DND-41 (cell line): ENCODE data around the gene GNG12.

ENCODE experiments used
- ATAC-seq: fragments of 200-7000 bp; cut with Tn5 transposase; 3 replicates; pipeline ENCODE4 v1.9.1; 2021; ENCODE audit warnings: low read depth; ENCODE audit not compliant: insufficient read depth
- DNase-seq: peaks from one replicate; pipeline ENCODE4 v3.0.0-alpha.2; 2020
- H2AFZ ChIP-seq: 2 replicates; pipeline ENCODE4 v1.6.0; 2012; ENCODE audit warnings: low read depth, low read length
- H3K27ac ChIP-seq: 2 replicates; pipeline ENCODE4 v1.5.1; 2012; ENCODE audit warnings: low read length, inconsistent platforms
- H3K27me3 ChIP-seq: fragments of 200-600 bp; sonication (generic); 2 replicates; pipeline ENCODE4 v1.6.0; 2012; ENCODE audit warnings: low read length, mild to moderate bottlenecking, inconsistent platforms; ENCODE audit not compliant: insufficient read depth, poor library complexity
- H3K36me3 ChIP-seq: 2 replicates; pipeline ENCODE4 v1.5.1; 2012; ENCODE audit warnings: low read length, inconsistent platforms; ENCODE audit not compliant: insufficient read depth
- H3K4me1 ChIP-seq: 2 replicates; pipeline ENCODE4 v1.5.1; 2012; ENCODE audit warnings: mild to moderate bottlenecking, low read length; ENCODE audit not compliant: insufficient read depth
- H3K4me2 ChIP-seq: 2 replicates; pipeline ENCODE4 v1.6.0; 2012; ENCODE audit warnings: mild to moderate bottlenecking, moderate library complexity, low read length, inconsistent platforms; ENCODE audit not compliant: insufficient read depth
- H3K4me3 ChIP-seq, 2 experiments: fragments of 200-600 bp in 1 of 2; shearing (Covaris generic) in 1 of 2; 2 replicates each; pipeline ENCODE4 v1.5.1; 2012 to 2016; ENCODE audit warnings: inconsistent platforms in 2 of 2, low read length in 2 of 2, mild to moderate bottlenecking in 2 of 2, low read depth in 1 of 2, moderate library complexity in 1 of 2
- H3K79me2 ChIP-seq: 2 replicates; pipeline ENCODE4 v1.6.0; 2012; ENCODE audit warnings: low read length, inconsistent platforms; ENCODE audit not compliant: insufficient read depth
- H3K9ac ChIP-seq: 2 replicates; pipeline ENCODE4 v1.6.0; 2012; ENCODE audit warnings: low read depth, mild to moderate bottlenecking, inconsistent platforms, low read length, moderate library complexity
- H3K9me3 ChIP-seq: 2 replicates; pipeline ENCODE4 v1.5.1; 2012; ENCODE audit warnings: low read length, moderate library complexity, mild to moderate bottlenecking, inconsistent platforms; ENCODE audit not compliant: insufficient read depth, severe bottlenecking
- H4K20me1 ChIP-seq: 2 replicates; pipeline ENCODE4 v1.6.0; 2012; ENCODE audit warnings: low read length; ENCODE audit not compliant: insufficient read depth
- CTCF ChIP-seq: IDR thresholded peaks from 2 replicates; pipeline ENCODE4 v1.5.1; 2012; ENCODE audit warnings: borderline replicate concordance, low read length, moderate library complexity, mild to moderate bottlenecking; ENCODE audit not compliant: poor library complexity, severe bottlenecking; ENCODE audit errors: extremely low read depth
- EZH2 ChIP-seq: IDR thresholded peaks from 3 replicates; pipeline ENCODE4 v1.6.1; 2012; ENCODE audit warnings: borderline replicate concordance, low read depth, mild to moderate bottlenecking, moderate library complexity, low read length, inconsistent platforms; ENCODE audit not compliant: severe bottlenecking

GNG12 gene

GRCh38 chr1:67771152-67771551 lies 62.1 kb downstream of the GNG12 start:
- Histone ChIP-seq H3K9ac (no peak overlapping the region), H3K4me2 (no peak overlapping the region), H3K27me3 (peaks cover 36% of the 10 kb centered on the region), H3K36me3 (no peaks in the 10 kb centered on the region), H3K79me2 (no peaks in the 10 kb centered on the region), H3K4me1 (no peaks in the 10 kb centered on the region), H3K4me3 (no peak overlapping the region), H3K9me3 (no peaks in the 10 kb centered on the region), H3K27ac (no peak overlapping the region), H2AFZ (no peak overlapping the region), H4K20me1 (no peaks in the 10 kb centered on the region)
- DNase-seq (no peak), ATAC-seq (no peak)
- TF ChIP-seq EZH2: no peak
- TF ChIP-seq CTCF: peak; percentile 36

GRCh38 chr1:67769633-67770256 lies 63.5 kb downstream of the GNG12 start:
- TF ChIP-seq CTCF (no peak), EZH2 (no peak)
- no peak overlapping the region for H3K4me2 ChIP-seq
- no peaks in the 10 kb centered on the region for H3K4me1 ChIP-seq
- DNase-seq (no peak), ATAC-seq (no peak)
- no peaks in the 10 kb centered on the region for H3K9me3 ChIP-seq
- no peaks in the 10 kb centered on the region for H3K79me2 ChIP-seq
- peaks cover 36% of the 10 kb centered on the region for H3K27me3 ChIP-seq
- H4K20me1 ChIP-seq: no peaks in the 10 kb centered on the region
- no peak overlapping the region for H3K27ac ChIP-seq
- H3K36me3 ChIP-seq: no peaks in the 10 kb centered on the region
- H3K9ac ChIP-seq: no peak overlapping the region
- no peak overlapping the region for H2AFZ ChIP-seq
- no peak overlapping the region for H3K4me3 ChIP-seq

GRCh38 chr1:67768480-67768879 lies 64.8 kb downstream of the GNG12 start:
- TF ChIP-seq EZH2 (no peak), CTCF (no peak)
- Histone ChIP-seq H3K9me3 (no peaks in the 10 kb centered on the region), H3K36me3 (no peaks in the 10 kb centered on the region), H3K4me3 (no peak overlapping the region), H3K27ac (no peak overlapping the region), H3K79me2 (no peaks in the 10 kb centered on the region), H3K27me3 (peaks cover 39% of the 10 kb centered on the region), H3K4me1 (no peaks in the 10 kb centered on the region), H4K20me1 (no peaks in the 10 kb centered on the region), H2AFZ (no peak overlapping the region), H3K9ac (no peak overlapping the region), H3K4me2 (no peak overlapping the region)
- no peak for DNase-seq
- no peak for ATAC-seq
